K562 (cell line): ENCODE measurements around the gene GVQW3. TPM values are rescaled to one million over a fixed set of nuclear protein-coding genes. Genes with fewer than 3 reads are reported as not detected.

Source experiments
- ARID4B ChIP-seq: sonication (generic); formaldehyde crosslinking; IDR thresholded peaks from 2 replicates; pipeline ENCODE4 v1.8.0; 2022; ENCODE audit warnings: mild to moderate bottlenecking, missing genetic modification reagents
- BDP1 ChIP-seq: IDR thresholded peaks from 3 replicates; pipeline ENCODE4 v1.6.1; 2011; ENCODE audit not compliant: insufficient read length, insufficient read depth
- BRCA1 ChIP-seq, 2 experiments: fragments of 450-650 bp in 1 of 2; sonication (generic) in 1 of 2; formaldehyde crosslinking in 1 of 2; IDR thresholded peaks; 2 replicates each; pipeline versions ENCODE4 v1.5.0 to v1.6.1; 2017 to 2020; ENCODE audit warnings: mild to moderate bottlenecking in 1 of 2, missing genetic modification reagents in 1 of 2
- CREB1 ChIP-seq, 2 experiments: sonication (generic) in 1 of 2; formaldehyde crosslinking in 1 of 2; IDR thresholded peaks; 2 replicates each; pipeline versions ENCODE4 v1.6.1 to v1.8.0; 2012 to 2022; ENCODE audit warnings: inconsistent platforms in 1 of 2, mild to moderate bottlenecking in 1 of 2, missing genetic modification reagents in 1 of 2, moderate library complexity in 1 of 2
- ID3 ChIP-seq, 2 experiments: fragments of 250-450 bp in 1 of 2; fragments of 450-650 bp in 1 of 2; sonication (Bioruptor Pico) in 1 of 2; IDR thresholded peaks; 2 replicates each; pipeline versions ENCODE4 v1.6.1 to v1.8.0; 2016 to 2021; ENCODE audit warnings: mild to moderate bottlenecking in 2 of 2, moderate library complexity in 2 of 2, missing compliant biosample characterization in 1 of 2, missing genetic modification characterization in 1 of 2
- KLF1 ChIP-seq: fragments of 450-650 bp; IDR thresholded peaks from 2 replicates; pipeline ENCODE4 v1.6.1; 2016; ENCODE audit warnings: missing genetic modification characterization, missing compliant biosample characterization
- MEIS2 ChIP-seq: fragments of 450-650 bp; IDR thresholded peaks from 2 replicates; pipeline ENCODE4 v1.6.1; 2014; ENCODE audit warnings: mild to moderate bottlenecking; ENCODE audit not compliant: partially characterized antibody
- MLLT1 ChIP-seq, 2 experiments: fragments of 450-650 bp; IDR thresholded peaks; 2 replicates each; pipeline ENCODE4 v1.6.1; 2016
- NFIC ChIP-seq: fragments of 450-650 bp; IDR thresholded peaks from 2 replicates; pipeline ENCODE4 v1.6.1; 2017; ENCODE audit warnings: mild to moderate bottlenecking, inconsistent platforms
- TCF3 ChIP-seq: sonication (generic); formaldehyde crosslinking; IDR thresholded peaks from 2 replicates; pipeline ENCODE4 v1.4.0; 2020; ENCODE audit warnings: mild to moderate bottlenecking, missing genetic modification reagents
- TFAP4 ChIP-seq: sonication (generic); formaldehyde crosslinking; IDR thresholded peaks from 2 replicates; pipeline ENCODE4 v1.8.0; 2022; ENCODE audit warnings: missing genetic modification reagents, mild to moderate bottlenecking, moderate library complexity, borderline replicate concordance
- TOE1 ChIP-seq, 2 experiments: fragments of 450-650 bp in 1 of 2; sonication (generic) in 1 of 2; formaldehyde crosslinking in 1 of 2; IDR thresholded peaks; 2 replicates each; pipeline versions ENCODE4 v1.7.1 to v1.8.0; 2016 to 2022; ENCODE audit warnings: borderline replicate concordance in 2 of 2, mild to moderate bottlenecking in 2 of 2, antibody characterized with exemption in 1 of 2, inconsistent platforms in 1 of 2, low read depth in 1 of 2, missing genetic modification reagents in 1 of 2, moderate library complexity in 1 of 2
- ZHX1 ChIP-seq: fragments of 150-350 bp; conservative IDR thresholded peaks from 2 replicates; pipeline ENCODE4 v1.6.1; 2014; ENCODE audit warnings: low read length
- ZNF408 ChIP-seq: fragments of 250-450 bp; sonication (Bioruptor Pico); IDR thresholded peaks from 2 replicates; pipeline ENCODE4 v1.4.0; 2020; ENCODE audit warnings: low read depth, mild to moderate bottlenecking, moderate library complexity
- polyA plus RNA-seq, 8 experiments: library from polyadenylated mRNA; depleted of rRNA in 4 of 8; stranded (reverse) in 5 of 8; unstranded in 3 of 8; fragments of >200 nt; fragmentation: Nextera tagmentation in 2 of 8; fragmentation: Illumina TruSeq in 1 of 8; extraction: Ambion mirVana in 2 of 8; extraction: Trizol in 1 of 8; gene quantifications; 2 replicates each; pipeline versions ENCODE4 v1.2.1 to v1.2.3, GENCODE V29; 2011 to 2014; ENCODE audit warnings: inconsistent platforms in 1 of 8, missing spikeins in 1 of 8
- total RNA-seq, 7 experiments: library from RNA; depleted of rRNA in 6 of 7; stranded (reverse); fragments of >200 nt in 6 of 7; fragmentation: Illumina TruSeq in 2 of 7; extraction: Trizol in 2 of 7; gene quantifications; 2 replicates each; pipeline versions ENCODE4 v1.2.1 to v1.2.3, GENCODE V29; 2011 to 2021; ENCODE audit warnings: low replicate concordance in 1 of 7

Gene GVQW3
- total and polyA plus RNA-seq, 9 of the 15 experiments (the other 6 are each of a cell fraction or from before 2014, with no cell fraction given) = 0.66 to 5.7 (median 2.1) TPM

GRCh38 chr11:76380977-76381719 is at the start of gene GVQW3, which contains the start of gene THAP12 (continued):
- TF ChIP-seq ARID4B (CRISPR knock-in tag) = 0 out of 2 replicates have a peak, but pooled peaks have one; percentile 30
- TF ChIP-seq CREB1 (IDR thresholded peaks at IDR 0.05) = peak; percentile 64; the same call in 1 of the 2 replicates
- TF ChIP-seq CREB1 (CRISPR knock-in tag; IDR thresholded peaks at IDR 0.05) = peak; percentile 68
- TF ChIP-seq NFIC = no peak
- peak; percentile 97 for TF ChIP-seq MEIS2
- 0 out of 2 replicates have a peak, but pooled peaks have one; percentile 3 for TF ChIP-seq TCF3 (CRISPR knock-in tag)
- TF ChIP-seq TOE1 (IDR thresholded peaks at IDR 0.05; ENCODE audit: borderline replicate concordance) = peak; percentile 21; the same call in 1 of the 2 replicates
- no peak for TF ChIP-seq TOE1 (CRISPR knock-in tag; IDR thresholded peaks at IDR 0.05; ENCODE audit: borderline replicate concordance, low read depth)
- no peak for TF ChIP-seq BRCA1 (IDR thresholded peaks at IDR 0.05)
- TF ChIP-seq BRCA1 (CRISPR knock-in tag; IDR thresholded peaks at IDR 0.05) = no peak
- no peak for TF ChIP-seq MLLT1 (IDR thresholded peaks at IDR 0.05)
- no peak for TF ChIP-seq ID3 (CRISPR knock-in tag; IDR thresholded peaks at IDR 0.05)
- TF ChIP-seq ID3 (tag; IDR thresholded peaks at IDR 0.05) = no peak
- no peak for TF ChIP-seq ZHX1
- no peak for TF ChIP-seq BDP1
- TF ChIP-seq KLF1 (tag) = peak; percentile 81; the same call in 1 of the 2 replicates
- TF ChIP-seq ZNF408 = no peak
- TF ChIP-seq TFAP4 (CRISPR knock-in tag) = peak; percentile 91
